Measurements from ENCODE around the gene CDH6. TPM values are rescaled to one million over a fixed set of nuclear protein-coding genes. Genes with fewer than 3 reads are reported as not detected.

CDH6 gene
- total RNA-seq, 1 experiment from 2014 or later = 0.12 TPM

DNA sequence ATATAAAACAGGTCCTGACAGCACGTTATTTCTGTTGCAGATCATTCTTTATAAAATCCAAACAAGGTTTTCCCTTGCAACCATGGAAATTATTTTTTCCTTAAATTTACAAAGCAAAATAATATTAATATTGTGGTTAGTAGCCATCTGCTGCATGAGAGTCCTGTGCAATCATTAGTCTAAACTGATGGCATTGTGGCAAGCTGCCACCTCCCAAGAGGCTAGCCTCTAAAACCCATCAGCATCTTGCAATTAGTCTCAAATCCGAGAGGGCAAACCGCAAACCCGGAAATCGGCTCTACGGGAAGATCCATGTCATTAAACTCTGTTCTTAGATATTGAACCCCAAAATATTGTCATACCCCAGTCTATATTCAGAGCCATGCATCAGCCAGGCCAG, 11.3 kb upstream of the CDH6 start:
- CTCF ChIA-PET = no interaction called here
- TF ChIP-seq ZNF274 (IDR thresholded peaks at IDR 0.05; ENCODE audit: low read depth, low read length) = no peak
- TF ChIP-seq CBX3 (IDR thresholded peaks at IDR 0.05; ENCODE audit: low read depth) = no peak
- no peak for TF ChIP-seq SIN3A (IDR thresholded peaks at IDR 0.05; ENCODE audit: low read depth)
- no peak for TF ChIP-seq POLR2AphosphoS5 (IDR thresholded peaks at IDR 0.05; ENCODE audit: low read depth, low read length)
- TF ChIP-seq JUND (IDR thresholded peaks at IDR 0.05) = no peak
- TF ChIP-seq CEBPB (IDR thresholded peaks at IDR 0.05; ENCODE audit: low read depth) = no peak
- TF ChIP-seq EGR1 (IDR thresholded peaks at IDR 0.05; ENCODE audit: low read depth) = no peak
- no peak for TF ChIP-seq ZBTB33 (IDR thresholded peaks at IDR 0.05; ENCODE audit: extremely low read depth, insufficient replicate concordance, low read length)
- no peak for TF ChIP-seq SP1 (IDR thresholded peaks at IDR 0.05; ENCODE audit: low read depth)
- TF ChIP-seq, protein P1, sequence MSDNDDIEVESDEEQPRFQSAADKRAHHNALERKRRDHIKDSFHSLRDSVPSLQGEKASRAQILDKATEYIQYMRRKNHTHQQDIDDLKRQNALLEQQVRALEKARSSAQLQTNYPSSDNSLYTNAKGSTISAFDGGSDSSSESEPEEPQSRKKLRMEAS (IDR thresholded peaks at IDR 0.05) = no peak
- no peak for TF ChIP-seq EZH2 (IDR thresholded peaks at IDR 0.05)
- no peak for TF ChIP-seq FOSL1 (IDR thresholded peaks at IDR 0.05; ENCODE audit: low read depth)
- TF ChIP-seq ZFX (IDR thresholded peaks at IDR 0.05) = no peak
- TF ChIP-seq, protein P2, sequence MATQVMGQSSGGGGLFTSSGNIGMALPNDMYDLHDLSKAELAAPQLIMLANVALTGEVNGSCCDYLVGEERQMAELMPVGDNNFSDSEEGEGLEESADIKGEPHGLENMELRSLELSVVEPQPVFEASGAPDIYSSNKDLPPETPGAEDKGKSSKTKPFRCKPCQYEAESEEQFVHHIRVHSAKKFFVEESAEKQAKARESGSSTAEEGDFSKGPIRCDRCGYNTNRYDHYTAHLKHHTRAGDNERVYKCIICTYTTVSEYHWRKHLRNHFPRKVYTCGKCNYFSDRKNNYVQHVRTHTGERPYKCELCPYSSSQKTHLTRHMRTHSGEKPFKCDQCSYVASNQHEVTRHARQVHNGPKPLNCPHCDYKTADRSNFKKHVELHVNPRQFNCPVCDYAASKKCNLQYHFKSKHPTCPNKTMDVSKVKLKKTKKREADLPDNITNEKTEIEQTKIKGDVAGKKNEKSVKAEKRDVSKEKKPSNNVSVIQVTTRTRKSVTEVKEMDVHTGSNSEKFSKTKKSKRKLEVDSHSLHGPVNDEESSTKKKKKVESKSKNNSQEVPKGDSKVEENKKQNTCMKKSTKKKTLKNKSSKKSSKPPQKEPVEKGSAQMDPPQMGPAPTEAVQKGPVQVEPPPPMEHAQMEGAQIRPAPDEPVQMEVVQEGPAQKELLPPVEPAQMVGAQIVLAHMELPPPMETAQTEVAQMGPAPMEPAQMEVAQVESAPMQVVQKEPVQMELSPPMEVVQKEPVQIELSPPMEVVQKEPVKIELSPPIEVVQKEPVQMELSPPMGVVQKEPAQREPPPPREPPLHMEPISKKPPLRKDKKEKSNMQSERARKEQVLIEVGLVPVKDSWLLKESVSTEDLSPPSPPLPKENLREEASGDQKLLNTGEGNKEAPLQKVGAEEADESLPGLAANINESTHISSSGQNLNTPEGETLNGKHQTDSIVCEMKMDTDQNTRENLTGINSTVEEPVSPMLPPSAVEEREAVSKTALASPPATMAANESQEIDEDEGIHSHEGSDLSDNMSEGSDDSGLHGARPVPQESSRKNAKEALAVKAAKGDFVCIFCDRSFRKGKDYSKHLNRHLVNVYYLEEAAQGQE (IDR thresholded peaks at IDR 0.05; ENCODE audit: low read depth) = no peak
- TF ChIP-seq, protein P3, sequence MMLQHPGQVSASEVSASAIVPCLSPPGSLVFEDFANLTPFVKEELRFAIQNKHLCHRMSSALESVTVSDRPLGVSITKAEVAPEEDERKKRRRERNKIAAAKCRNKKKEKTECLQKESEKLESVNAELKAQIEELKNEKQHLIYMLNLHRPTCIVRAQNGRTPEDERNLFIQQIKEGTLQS (IDR thresholded peaks at IDR 0.05) = no peak
- TF ChIP-seq ELF1 (IDR thresholded peaks at IDR 0.05; ENCODE audit: borderline replicate concordance, low read depth) = no peak
- TF ChIP-seq EZH2phosphoT487 (IDR thresholded peaks at IDR 0.05; ENCODE audit: borderline replicate concordance) = no peak
- no peak for TF ChIP-seq TCF7L2 (IDR thresholded peaks at IDR 0.05; ENCODE audit: borderline replicate concordance, extremely low read depth, insufficient read depth, insufficient read length)
- POLR2A ChIA-PET = no interaction called here

More for the DNA sequence above, 11.3 kb upstream of the CDH6 start:
- no peak overlapping the region for H3K4me3 ChIP-seq (replicated peaks in 1 of 2; ENCODE audit: low read depth in 1 of 2, low read length in 2 of 2)
- H3K27ac ChIP-seq (ENCODE audit: low read depth, low read length) = no peak overlapping the region
- peaks cover 0 to 8% of the 10 kb centered on the region in 2 experiments; a peak in 1 of 4 replicates for H3K9me3 ChIP-seq (ENCODE audit: control insufficient read depth in 1 of 2, insufficient read depth in 1 of 2, low read depth in 1 of 2, low read length in 2 of 2)
- no peaks in the 10 kb centered on the region for H3K79me2 ChIP-seq (ENCODE audit: insufficient read depth, low read length)
- H2AFZ ChIP-seq (ENCODE audit: low read depth, low read length, poor library complexity, severe bottlenecking) = no peak overlapping the region
- no peaks in the 10 kb centered on the region for H4K20me1 ChIP-seq (ENCODE audit: insufficient read depth)
- no peak for ATAC-seq
- no TSS peak for BruUV-seq (replicated peaks)
- no peaks in the 10 kb centered on the region for H3K4me1 ChIP-seq (ENCODE audit: control insufficient read depth in 1 of 2, insufficient read depth in 2 of 2, low read length in 2 of 2)
- H3K36me3 ChIP-seq (ENCODE audit: control insufficient read depth in 1 of 2, insufficient read depth in 2 of 2, low read length in 2 of 2) = no peaks in the 10 kb centered on the region
- no peaks in the 10 kb centered on the region for H3K27me3 ChIP-seq (ENCODE audit: insufficient read depth, low read length)
- H3K9me2 ChIP-seq (ENCODE audit: insufficient read depth) = no peaks in the 10 kb centered on the region
- H3K9ac ChIP-seq (ENCODE audit: low read length) = no peak overlapping the region
- H3K4me2 ChIP-seq (ENCODE audit: low read length) = no peak overlapping the region
- RAD21 ChIA-PET (ENCODE audit: low non-redundant PET in 1 of 2, low total read pairs in 2 of 2, uncharacterized antibody in 2 of 2, unreplicated experiment in 2 of 2) = no interaction called here
- intact Hi-C loops (cut with micrococcal nuclease) = no loop called here
- no peak for DNase-seq (ENCODE audit: low read depth, low spot score)
